Stomach (tissue), 4 donors: ENCODE data around the gene EPB41L1.

Experiments
- POLR2A ChIP-seq, 4 donors: fragments of 450-650 bp; IDR thresholded peaks; one replicate each; pipeline ENCODE4 v1.6.1; 2016; ENCODE audit warnings: antibody characterized with exemption in 4 of 4, control low read depth in 2 of 4, mild to moderate bottlenecking in 1 of 4, moderate library complexity in 1 of 4
- TF ChIP-seq, protein P1 (sequence below), 7 experiments: fragments of 450-650 bp in 4 of 7; fragments of 200-600 bp in 3 of 7; sonication (generic) in 3 of 7; IDR thresholded peaks; one replicate each; pipeline ENCODE4 v1.5.1; 2016 to 2019; ENCODE audit warnings: antibody characterized with exemption in 7 of 7, control low read depth in 2 of 7, mild to moderate bottlenecking in 1 of 7

- TF ChIP-seq POLR2A (IDR thresholded peaks at IDR 0.05) = no peak
- TF ChIP-seq, protein P1, sequence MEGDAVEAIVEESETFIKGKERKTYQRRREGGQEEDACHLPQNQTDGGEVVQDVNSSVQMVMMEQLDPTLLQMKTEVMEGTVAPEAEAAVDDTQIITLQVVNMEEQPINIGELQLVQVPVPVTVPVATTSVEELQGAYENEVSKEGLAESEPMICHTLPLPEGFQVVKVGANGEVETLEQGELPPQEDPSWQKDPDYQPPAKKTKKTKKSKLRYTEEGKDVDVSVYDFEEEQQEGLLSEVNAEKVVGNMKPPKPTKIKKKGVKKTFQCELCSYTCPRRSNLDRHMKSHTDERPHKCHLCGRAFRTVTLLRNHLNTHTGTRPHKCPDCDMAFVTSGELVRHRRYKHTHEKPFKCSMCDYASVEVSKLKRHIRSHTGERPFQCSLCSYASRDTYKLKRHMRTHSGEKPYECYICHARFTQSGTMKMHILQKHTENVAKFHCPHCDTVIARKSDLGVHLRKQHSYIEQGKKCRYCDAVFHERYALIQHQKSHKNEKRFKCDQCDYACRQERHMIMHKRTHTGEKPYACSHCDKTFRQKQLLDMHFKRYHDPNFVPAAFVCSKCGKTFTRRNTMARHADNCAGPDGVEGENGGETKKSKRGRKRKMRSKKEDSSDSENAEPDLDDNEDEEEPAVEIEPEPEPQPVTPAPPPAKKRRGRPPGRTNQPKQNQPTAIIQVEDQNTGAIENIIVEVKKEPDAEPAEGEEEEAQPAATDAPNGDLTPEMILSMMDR (IDR thresholded peaks at IDR 0.05) = no peak
These were observed 56.0 kb downstream of the EPB41L1 start for GRCh38 chr20:36210436-36211021.
